SK-N-SH treated with all-trans-retinoic acid at 6 μM for 48 hours (cell line): ENCODE results near the gene ATP1A3.

ENCODE experiments used
- ATAC-seq: fragments of 200-7000 bp; cut with Tn5 transposase; 3 replicates; pipeline ENCODE4 v1.9.1; 2020; ENCODE audit warnings: mild to moderate bottlenecking, moderate library complexity
- ARNTL ChIP-seq: fragments of 450-650 bp; formaldehyde crosslinking; IDR thresholded peaks from 2 replicates; pipeline ENCODE4 v1.5.0; 2020; ENCODE audit warnings: low read depth, mild to moderate bottlenecking, moderate library complexity, borderline replicate concordance
- BACH2 ChIP-seq: fragments of 250-450 bp; sonication (Bioruptor Pico); IDR thresholded peaks from 2 replicates; pipeline ENCODE4 v1.9.0; 2021; ENCODE audit warnings: mild to moderate bottlenecking, borderline replicate concordance
- CSDC2 ChIP-seq: fragments of 250-450 bp; sonication (Bioruptor Pico); IDR thresholded peaks from 2 replicates; pipeline ENCODE4 v1.5.0; 2020; ENCODE audit warnings: mild to moderate bottlenecking, moderate library complexity
- ESRRG ChIP-seq: fragments of 250-450 bp; sonication (Bioruptor Pico); IDR thresholded peaks from 2 replicates; pipeline ENCODE4 v1.6.1; 2021; ENCODE audit warnings: mild to moderate bottlenecking
- GLIS3 ChIP-seq: fragments of 250-450 bp; sonication (Bioruptor Pico); IDR thresholded peaks from 2 replicates; pipeline ENCODE4 v1.5.0; 2020; ENCODE audit warnings: mild to moderate bottlenecking, moderate library complexity
- ISL1 ChIP-seq: fragments of 250-450 bp; sonication (Bioruptor Pico); IDR thresholded peaks from 2 replicates; pipeline ENCODE4 v2.1.2; 2022; ENCODE audit warnings: mild to moderate bottlenecking, moderate library complexity
- OSR1 ChIP-seq: fragments of 250-450 bp; sonication (Bioruptor Pico); IDR thresholded peaks from 2 replicates; pipeline ENCODE4 v1.8.0; 2022; ENCODE audit warnings: moderate library complexity, mild to moderate bottlenecking, inconsistent platforms
- PPARA ChIP-seq: fragments of 250-450 bp; sonication (Bioruptor Pico); IDR thresholded peaks from 2 replicates; pipeline ENCODE4 v1.5.0; 2020; ENCODE audit warnings: mild to moderate bottlenecking, borderline replicate concordance
- RARB ChIP-seq: fragments of 250-450 bp; sonication (Bioruptor Pico); IDR thresholded peaks from 2 replicates; pipeline ENCODE4 v1.8.0; 2021; ENCODE audit warnings: mild to moderate bottlenecking, moderate library complexity
- SNAI2 ChIP-seq: fragments of 250-450 bp; sonication (Bioruptor Pico); IDR thresholded peaks from 2 replicates; pipeline ENCODE4 v1.5.0; 2020; ENCODE audit warnings: mild to moderate bottlenecking, moderate library complexity
- TOX ChIP-seq: fragments of 250-450 bp; sonication (Bioruptor Pico); IDR thresholded peaks from 2 replicates; pipeline ENCODE4 v1.8.0; 2021; ENCODE audit warnings: mild to moderate bottlenecking, moderate library complexity, borderline replicate concordance
- TSHZ2 ChIP-seq: fragments of 250-450 bp; sonication (Bioruptor Pico); IDR thresholded peaks from 2 replicates; pipeline ENCODE4 v1.5.0; 2020; ENCODE audit warnings: mild to moderate bottlenecking, moderate library complexity
- ZC3H10 ChIP-seq: fragments of 250-450 bp; sonication (Bioruptor Pico); IDR thresholded peaks from 2 replicates; pipeline ENCODE4 v1.5.1; 2021; ENCODE audit warnings: mild to moderate bottlenecking, moderate library complexity
- ZFP3 ChIP-seq: fragments of 250-450 bp; sonication (Bioruptor Pico); IDR thresholded peaks from 2 replicates; pipeline ENCODE4 v1.5.0; 2020; ENCODE audit warnings: mild to moderate bottlenecking, moderate library complexity
- ZFP30 ChIP-seq: fragments of 450-650 bp; formaldehyde crosslinking; IDR thresholded peaks from 2 replicates; pipeline ENCODE4 v1.5.0; 2022; ENCODE audit warnings: mild to moderate bottlenecking, moderate library complexity
- ZNF565 ChIP-seq: fragments of 450-650 bp; formaldehyde crosslinking; conservative IDR thresholded peaks from 2 replicates; pipeline ENCODE4 v1.5.0; 2020; ENCODE audit warnings: low read depth, mild to moderate bottlenecking, moderate library complexity
- ZNF70 ChIP-seq: fragments of 450-650 bp; formaldehyde crosslinking; IDR thresholded peaks from 2 replicates; pipeline ENCODE4 v1.5.0; 2020; ENCODE audit warnings: mild to moderate bottlenecking, moderate library complexity
- ZNF8 ChIP-seq: fragments of 450-650 bp; formaldehyde crosslinking; IDR thresholded peaks from 2 replicates; pipeline ENCODE4 v1.5.0; 2020; ENCODE audit warnings: mild to moderate bottlenecking, moderate library complexity
- TF ChIP-seq, protein P1 (sequence below): fragments of 250-450 bp; sonication (Bioruptor Pico); IDR thresholded peaks from 2 replicates; pipeline ENCODE4 v1.5.1; 2021; ENCODE audit warnings: mild to moderate bottlenecking, moderate library complexity
- TF ChIP-seq, protein P2 (sequence below): fragments of 250-450 bp; sonication (Bioruptor Pico); IDR thresholded peaks from 2 replicates; pipeline ENCODE4 v1.8.0; 2021; ENCODE audit warnings: low read depth, mild to moderate bottlenecking, moderate library complexity, borderline replicate concordance
- TF ChIP-seq, protein P3 (sequence below): fragments of 250-450 bp; sonication (Bioruptor Pico); IDR thresholded peaks from 2 replicates; pipeline ENCODE4 v1.8.0; 2020; ENCODE audit warnings: mild to moderate bottlenecking, moderate library complexity, borderline replicate concordance

The ATP1A3 gene

DNA sequence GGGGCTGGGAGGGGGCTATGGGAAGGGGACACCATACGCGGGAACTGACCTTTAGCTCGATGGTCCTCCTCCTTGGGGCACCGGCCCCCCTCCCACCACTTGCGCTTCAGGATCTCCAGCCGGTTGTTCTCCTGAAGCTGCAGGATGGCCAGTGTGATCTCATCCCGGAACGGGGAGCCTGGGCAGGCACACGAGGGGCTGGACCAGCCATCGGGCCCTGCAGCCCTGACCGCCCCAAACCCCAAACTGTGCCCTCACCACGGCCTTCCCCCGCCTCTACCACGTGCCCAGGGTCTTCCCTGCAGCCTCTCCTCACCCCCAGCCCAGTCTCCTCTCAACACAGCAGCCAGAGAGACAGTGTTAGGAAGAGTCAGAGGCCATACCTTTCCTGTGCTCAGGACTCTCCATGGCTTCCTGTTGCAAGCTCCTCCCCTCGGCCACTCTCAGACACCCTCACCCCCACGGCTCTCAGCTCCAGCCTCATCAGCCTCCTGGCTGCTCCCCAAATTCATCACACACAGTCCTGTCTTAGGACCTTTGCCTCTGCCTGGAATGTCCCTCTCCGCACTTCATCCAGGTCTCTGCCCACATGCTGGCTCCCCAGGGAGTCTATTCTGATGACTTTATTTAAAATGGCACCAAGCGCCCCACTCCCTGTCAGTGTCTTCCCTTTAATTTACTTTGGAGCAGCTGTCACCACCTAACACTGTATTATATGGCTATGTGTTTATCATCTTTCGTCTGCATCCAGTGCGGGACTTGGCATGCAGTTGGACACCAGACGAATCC lies 9.7 kb upstream of the ATP1A3 start:
- TF ChIP-seq, protein P1, sequence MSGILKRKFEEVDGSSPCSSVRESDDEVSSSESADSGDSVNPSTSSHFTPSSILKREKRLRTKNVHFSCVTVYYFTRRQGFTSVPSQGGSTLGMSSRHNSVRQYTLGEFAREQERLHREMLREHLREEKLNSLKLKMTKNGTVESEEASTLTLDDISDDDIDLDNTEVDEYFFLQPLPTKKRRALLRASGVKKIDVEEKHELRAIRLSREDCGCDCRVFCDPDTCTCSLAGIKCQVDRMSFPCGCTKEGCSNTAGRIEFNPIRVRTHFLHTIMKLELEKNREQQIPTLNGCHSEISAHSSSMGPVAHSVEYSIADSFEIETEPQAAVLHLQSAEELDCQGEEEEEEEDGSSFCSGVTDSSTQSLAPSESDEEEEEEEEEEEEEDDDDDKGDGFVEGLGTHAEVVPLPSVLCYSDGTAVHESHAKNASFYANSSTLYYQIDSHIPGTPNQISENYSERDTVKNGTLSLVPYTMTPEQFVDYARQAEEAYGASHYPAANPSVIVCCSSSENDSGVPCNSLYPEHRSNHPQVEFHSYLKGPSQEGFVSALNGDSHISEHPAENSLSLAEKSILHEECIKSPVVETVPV, result no peak
- TF ChIP-seq TSHZ2 (CRISPR knock-in tag) (no peak), TOX (CRISPR knock-in tag) (no peak), OSR1 (CRISPR knock-in tag) (no peak), ZFP3 (CRISPR knock-in tag) (no peak), BACH2 (CRISPR knock-in tag) (no peak), ZFP30 (CRISPR knock-in tag) (no peak), ZC3H10 (no peak), ZNF8 (CRISPR knock-in tag) (no peak), CSDC2 (CRISPR knock-in tag) (no peak), PPARA (no peak), SNAI2 (CRISPR knock-in tag) (no peak), ARNTL (CRISPR knock-in tag) (no peak), ZNF70 (CRISPR knock-in tag) (no peak), ESRRG (CRISPR knock-in tag) (no peak), GLIS3 (no peak), ISL1 (no peak)
- TF ChIP-seq, protein P2, sequence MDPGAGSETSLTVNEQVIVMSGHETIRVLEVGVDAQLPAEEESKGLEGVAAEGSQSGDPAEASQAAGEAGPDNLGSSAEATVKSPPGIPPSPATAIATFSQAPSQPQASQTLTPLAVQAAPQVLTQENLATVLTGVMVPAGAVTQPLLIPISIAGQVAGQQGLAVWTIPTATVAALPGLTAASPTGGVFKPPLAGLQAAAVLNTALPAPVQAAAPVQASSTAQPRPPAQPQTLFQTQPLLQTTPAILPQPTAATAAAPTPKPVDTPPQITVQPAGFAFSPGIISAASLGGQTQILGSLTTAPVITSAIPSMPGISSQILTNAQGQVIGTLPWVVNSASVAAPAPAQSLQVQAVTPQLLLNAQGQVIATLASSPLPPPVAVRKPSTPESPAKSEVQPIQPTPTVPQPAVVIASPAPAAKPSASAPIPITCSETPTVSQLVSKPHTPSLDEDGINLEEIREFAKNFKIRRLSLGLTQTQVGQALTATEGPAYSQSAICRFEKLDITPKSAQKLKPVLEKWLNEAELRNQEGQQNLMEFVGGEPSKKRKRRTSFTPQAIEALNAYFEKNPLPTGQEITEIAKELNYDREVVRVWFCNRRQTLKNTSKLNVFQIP (CRISPR knock-in tag), result no peak
- TF ChIP-seq, protein P3, sequence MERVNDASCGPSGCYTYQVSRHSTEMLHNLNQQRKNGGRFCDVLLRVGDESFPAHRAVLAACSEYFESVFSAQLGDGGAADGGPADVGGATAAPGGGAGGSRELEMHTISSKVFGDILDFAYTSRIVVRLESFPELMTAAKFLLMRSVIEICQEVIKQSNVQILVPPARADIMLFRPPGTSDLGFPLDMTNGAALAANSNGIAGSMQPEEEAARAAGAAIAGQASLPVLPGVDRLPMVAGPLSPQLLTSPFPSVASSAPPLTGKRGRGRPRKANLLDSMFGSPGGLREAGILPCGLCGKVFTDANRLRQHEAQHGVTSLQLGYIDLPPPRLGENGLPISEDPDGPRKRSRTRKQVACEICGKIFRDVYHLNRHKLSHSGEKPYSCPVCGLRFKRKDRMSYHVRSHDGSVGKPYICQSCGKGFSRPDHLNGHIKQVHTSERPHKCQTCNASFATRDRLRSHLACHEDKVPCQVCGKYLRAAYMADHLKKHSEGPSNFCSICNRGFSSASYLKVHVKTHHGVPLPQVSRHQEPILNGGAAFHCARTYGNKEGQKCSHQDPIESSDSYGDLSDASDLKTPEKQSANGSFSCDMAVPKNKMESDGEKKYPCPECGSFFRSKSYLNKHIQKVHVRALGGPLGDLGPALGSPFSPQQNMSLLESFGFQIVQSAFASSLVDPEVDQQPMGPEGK (CRISPR knock-in tag), result no peak
- no peak for ATAC-seq

- no peak for ATAC-seq
- TF ChIP-seq ZNF70 (CRISPR knock-in tag) (no peak), GLIS3 (no peak), BACH2 (CRISPR knock-in tag) (no peak), ZC3H10 (no peak), TOX (CRISPR knock-in tag) (no peak), ZNF8 (CRISPR knock-in tag) (no peak), CSDC2 (CRISPR knock-in tag) (no peak), SNAI2 (CRISPR knock-in tag) (no peak), ZFP3 (CRISPR knock-in tag) (no peak), ZNF565 (CRISPR knock-in tag) (no peak), ZFP30 (CRISPR knock-in tag) (no peak), ISL1 (no peak), PPARA (no peak), TSHZ2 (CRISPR knock-in tag) (no peak), RARB (CRISPR knock-in tag) (no peak)
- TF ChIP-seq, protein P3 (CRISPR knock-in tag), result no peak
Observed at GRCh38 chr19:41999878-42000208, 5.8 kb upstream of the ATP1A3 start.
